Retina (tissue), 1 donor: Measurements from ENCODE around the gene TAOK3.
"Not testable (repeated sequence)": the region's sequence is repeated elsewhere in the genome, so short reads cannot be mapped to it uniquely, and the experiment has no call there.

Experiments used
- DNase-seq: peaks from one replicate; pipeline ENCODE4 v3.0.0-alpha.2; 2016

Gene TAOK3

GRCh38 chr12:118371321-118372282, 1.1 kb downstream of the TAOK3 start:
- peak; percentile 67 for DNase-seq

DNA sequence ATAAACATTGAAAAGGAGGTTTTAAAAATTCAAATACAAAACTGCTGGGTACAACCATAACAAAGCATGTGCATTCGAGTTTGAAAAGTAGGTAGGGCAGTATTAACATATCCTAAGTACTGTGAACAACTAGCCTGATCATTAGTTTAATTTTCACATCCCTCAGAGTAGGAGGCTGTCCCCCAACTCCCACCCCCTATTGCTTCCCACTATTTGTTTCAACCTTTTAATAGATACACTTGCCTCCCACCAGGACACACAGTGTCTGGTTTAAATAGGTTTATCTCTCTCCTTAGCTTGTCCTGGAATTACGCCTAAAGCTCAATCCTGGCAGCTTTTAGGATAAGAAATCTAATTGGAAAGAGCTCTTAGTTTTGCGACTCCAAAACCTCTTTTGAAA, 2.1 kb downstream of the TAOK3 start:
- no peak for DNase-seq

DNA sequence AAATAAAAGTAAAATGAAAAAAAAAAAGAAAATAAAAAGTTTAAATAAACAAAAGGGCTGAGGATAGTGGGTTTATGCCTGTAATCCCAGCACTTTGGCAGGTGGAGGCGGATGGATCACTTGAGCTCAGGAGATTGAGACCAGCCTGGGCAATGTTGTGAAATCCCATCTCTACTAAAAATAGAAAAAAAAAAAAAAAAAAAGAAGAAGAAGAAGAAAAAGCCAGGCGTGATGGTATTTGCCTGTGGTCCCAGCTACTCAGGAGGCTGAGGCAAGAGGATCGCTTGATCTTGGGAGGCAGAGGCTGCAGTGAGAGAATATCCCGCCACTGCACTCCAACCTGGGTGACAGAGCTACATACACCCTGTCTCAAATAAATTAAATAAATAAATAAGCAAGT, 3.9 kb downstream of the TAOK3 start:
- no peak for DNase-seq

DNA sequence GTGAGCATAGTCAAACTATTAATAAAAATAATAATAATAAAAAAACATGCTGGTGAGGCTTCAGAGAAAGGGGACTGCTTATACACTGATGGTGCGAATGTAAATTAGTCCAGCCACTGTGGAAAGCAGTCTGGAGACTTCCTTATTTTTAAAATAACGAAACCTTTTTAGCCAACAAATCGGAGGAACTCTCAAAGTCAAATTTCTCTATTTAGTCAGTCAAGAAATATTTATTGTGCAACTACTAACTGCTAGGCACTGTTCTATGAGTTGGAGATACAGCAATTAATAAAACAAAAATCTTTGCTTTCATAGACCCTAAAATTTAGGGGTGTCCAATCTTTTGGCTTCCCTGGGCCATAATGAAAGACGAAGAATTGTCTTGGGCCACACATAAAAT, 10.8 kb downstream of the TAOK3 start:
- DNase-seq, result no peak

- DNase-seq, result no peak
These were observed 11.7 kb downstream of the TAOK3 start for GRCh38 chr12:118361092-118361404.

- DNase-seq, result no peak
These were observed 13.2 kb downstream of the TAOK3 start for GRCh38 chr12:118359541-118359915.

DNA sequence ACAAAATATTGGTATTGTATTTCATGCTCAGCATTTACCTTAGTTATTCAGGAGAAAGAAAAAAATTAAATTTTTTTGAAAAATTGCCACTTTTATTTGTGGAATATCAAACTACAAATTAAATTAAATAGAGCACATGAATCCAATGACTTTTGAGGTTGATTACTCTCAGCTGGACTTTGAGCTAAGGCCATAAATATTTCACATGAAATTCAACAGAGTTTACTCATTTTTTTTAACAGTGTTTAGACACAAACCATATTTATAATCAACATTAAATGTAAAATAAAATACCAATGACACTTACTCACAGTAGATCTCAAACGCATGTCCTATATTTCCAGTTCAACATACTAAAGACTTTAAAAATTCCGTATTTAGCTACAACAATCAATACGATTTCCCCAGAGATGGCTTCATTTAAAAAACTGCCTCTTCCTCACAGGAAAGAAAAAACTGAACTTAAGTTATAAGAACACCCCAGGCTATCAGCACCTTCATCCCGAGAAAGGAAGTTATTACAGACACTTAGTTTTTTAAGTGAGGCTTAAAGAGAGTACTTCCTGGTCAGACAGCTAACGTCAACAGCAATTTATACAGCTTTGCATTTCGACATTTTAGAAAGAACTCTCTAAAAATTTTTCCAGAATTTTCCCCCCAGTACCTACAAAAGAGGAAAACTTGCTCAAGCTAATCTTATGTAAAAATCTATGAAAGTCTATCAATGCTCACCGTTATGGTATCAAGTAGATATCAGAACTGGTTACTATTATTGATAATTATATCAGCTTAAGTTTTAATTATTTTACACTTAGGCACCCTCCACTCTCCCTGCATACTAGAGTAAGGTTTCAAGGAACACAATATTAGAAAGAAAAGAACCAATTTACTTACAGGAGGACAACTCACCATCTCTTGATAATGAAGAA, 13.8 kb downstream of the TAOK3 start:
- DNase-seq, result no peak

- no peak for DNase-seq
These were observed 14.7 kb downstream of the TAOK3 start for GRCh38 chr12:118358008-118358359.

GRCh38 chr12:118357257-118358007, 15.3 kb downstream of the TAOK3 start:
- DNase-seq, result no peak

DNA sequence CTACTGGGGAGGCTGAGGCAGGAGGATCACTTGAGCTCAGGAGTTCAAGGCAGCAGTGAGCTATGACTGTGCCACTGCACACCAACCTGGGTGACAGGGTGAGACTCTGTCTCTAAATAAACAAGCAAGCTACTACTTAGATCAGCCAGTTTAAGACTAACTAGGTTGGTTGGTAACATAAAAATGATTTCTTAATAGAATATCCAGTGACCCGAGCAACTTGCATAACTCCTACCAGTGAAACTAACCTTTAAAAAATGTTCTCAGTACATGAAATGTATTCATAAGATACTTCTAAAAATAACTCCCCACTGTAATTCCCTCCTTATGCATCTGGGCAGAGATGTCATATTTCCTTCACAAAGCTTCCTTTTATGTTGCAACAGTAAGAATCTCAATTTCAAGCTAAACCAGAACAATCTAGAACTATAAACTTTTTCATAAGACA, 15.9 kb downstream of the TAOK3 start:
- DNase-seq, result no peak

GRCh38 chr12:118355843-118356242, 16.9 kb downstream of the TAOK3 start:
- no peak for DNase-seq

DNA sequence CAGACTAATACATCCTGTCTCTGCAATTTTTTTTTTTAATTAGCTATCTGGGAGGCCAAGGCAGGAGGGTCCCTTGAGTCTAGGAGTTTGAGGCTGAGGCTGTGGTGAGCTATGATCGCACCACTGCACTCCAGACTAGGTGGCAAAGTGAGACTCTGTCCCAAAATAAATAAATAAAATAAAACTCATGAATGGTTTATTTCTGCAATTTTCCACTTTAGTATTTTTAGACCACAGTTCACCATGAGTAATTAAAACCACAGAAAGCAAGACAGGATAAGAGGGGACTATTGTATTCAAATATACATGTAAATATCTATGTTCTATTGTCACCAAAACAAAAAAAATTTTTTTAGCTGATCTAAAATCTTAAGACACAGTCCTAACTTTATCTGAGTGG, 17.8 kb downstream of the TAOK3 start:
- DNase-seq, result no peak

DNA sequence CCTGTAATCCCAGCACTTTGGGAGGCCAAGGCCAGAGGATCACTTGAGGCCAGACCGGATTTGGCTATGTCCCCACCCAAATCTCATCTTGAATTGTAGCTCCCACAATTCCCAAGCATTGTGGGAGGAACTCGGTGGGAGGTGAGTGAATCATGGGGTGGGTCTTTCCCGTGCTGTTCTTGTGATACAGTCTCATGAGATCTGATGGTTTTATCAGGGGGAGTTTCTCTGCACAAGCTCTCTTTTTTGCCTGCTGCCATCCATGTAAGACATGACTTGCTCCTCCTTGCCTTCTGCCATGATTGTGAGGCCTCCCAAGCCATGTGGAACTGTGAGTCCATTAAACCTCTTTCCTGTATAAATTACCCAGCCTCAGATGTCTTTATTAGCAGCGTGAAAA, 18.2 kb downstream of the TAOK3 start:
- not testable (repeated sequence) for DNase-seq

- DNase-seq, result no peak
These were observed 19.0 kb downstream of the TAOK3 start for GRCh38 chr12:118353721-118354120.

GRCh38 chr12:118350908-118351559, 21.7 kb downstream of the TAOK3 start:
- DNase-seq, result no peak

DNA sequence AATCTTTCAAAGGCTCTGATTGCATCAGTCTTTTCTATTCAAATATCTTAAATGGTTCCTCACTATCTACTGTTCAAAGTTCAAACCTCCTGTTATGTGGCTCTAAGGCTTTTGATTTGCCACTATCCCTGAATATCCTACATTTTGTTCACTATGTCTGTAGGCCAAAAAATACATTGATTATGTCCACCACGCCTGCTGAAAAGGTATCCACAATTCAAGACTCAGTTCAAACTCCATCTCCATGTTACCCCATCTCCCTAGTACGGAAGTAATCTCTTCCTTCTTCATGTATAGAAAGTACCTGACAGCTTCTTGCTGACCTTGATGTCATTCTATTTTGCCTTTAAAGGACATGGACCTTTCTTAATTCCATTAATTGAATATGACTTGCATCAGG, 24.8 kb downstream of the TAOK3 start:
- DNase-seq, result no peak

DNA sequence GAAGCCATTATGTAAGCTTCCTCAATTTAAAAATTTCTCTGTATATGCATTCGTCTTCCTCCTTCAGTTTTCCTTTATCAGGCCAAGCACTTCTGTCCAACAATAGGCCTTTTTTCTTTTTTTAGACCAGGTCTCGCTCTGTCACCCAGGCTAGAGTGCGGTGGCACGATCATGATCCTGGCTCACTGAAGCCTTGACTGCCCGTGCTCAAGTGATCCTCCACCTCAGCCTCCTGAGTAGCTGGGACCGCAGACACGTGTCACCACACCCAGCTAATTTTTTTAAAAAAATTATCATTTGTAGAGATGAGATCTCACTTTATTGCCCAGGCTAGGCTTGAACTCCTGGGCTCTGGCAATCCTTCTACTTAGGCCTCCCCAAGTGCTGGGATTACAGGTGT, 25.8 kb downstream of the TAOK3 start:
- no peak for DNase-seq

DNA sequence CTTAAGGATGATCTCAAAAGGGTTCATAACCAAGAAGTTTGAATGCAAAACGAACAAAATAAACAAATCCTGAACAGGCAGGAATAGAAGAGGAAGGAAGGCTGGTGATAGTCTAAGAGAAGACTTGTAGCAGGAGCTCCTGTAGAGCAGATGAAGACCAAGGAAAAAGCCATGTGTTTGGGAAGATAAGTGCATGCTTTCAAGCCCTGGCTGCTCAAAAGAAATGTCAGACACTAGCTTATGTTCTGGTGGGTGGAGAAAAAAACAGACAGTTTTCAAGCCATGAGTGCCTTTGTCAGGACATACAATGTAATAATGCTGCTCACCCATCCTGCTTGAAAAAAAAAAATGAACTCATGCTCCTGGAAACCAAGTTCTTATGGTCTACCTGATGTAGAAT, 27.4 kb downstream of the TAOK3 start:
- DNase-seq, result no peak

DNA sequence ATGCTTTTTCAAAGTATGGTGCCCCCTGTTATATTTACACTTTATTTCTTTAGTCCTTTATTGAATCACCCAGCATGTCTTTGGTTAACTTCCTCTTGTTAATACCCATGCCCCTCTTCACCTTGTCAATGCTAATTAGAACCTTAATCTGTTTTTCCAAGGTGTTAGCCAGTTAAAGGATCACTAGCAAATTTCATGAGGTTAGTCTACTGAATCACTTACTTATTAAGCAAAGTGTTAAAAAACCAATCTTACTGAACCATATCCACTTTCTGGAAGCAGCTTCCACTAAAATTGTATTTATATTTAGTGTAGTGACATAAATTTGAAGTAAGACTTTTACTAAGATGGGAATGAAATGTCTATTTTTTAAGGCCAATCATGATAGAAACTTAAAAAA, 27.9 kb downstream of the TAOK3 start:
- no peak for DNase-seq

DNA sequence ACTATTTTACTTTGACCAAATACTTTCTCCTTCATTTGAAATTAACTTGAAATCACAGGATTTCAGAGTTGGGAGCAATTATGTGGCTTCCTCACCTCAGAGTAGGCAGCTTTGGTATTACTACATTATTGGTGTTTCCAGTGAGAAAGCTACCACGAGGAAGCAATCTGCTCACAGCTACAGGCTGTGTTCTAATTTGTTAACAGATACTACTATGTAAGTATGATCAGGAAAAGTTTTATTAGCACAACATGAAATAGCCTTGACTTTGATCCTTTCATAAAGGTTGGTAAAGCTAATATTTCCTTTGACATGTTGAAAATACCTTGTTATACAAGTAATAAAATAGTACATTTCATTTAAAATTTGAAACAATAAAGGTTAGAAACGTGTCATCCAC, 30.6 kb downstream of the TAOK3 start:
- no peak for DNase-seq

GRCh38 chr12:118337194-118337838, 35.4 kb downstream of the TAOK3 start:
- DNase-seq, result no peak

DNA sequence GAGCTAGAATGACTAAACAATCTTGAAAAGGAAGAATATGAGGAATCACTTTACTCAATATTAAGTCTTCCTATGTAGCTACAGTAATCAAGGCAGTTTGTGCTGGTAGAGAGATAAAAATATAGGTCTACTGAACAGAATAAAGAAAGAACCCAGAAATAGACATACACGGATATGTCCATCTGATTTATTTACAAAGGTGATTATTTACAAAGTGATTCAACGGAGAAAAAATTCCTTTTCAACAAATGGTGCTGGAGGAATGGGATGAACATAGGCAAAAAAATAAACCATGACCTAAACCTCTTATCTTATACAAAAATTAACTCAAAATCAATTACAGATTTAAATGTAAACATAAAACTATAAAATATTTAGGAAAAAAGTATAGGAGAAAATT, 36.6 kb downstream of the TAOK3 start:
- no peak for DNase-seq
